Karpas-422 (cell line): Measurements from ENCODE around the gene CCDC51. TPM values are rescaled to one million over a fixed set of nuclear protein-coding genes. Genes with fewer than 3 reads are reported as not detected.
"Not testable (repeated sequence)": the region's sequence is repeated elsewhere in the genome, so short reads cannot be mapped to it uniquely, and the experiment has no call there.

ENCODE experiments used
- DNase-seq: peaks from one replicate; pipeline ENCODE4 v3.0.0-alpha.2; 2015
- H2AFZ ChIP-seq: fragments of 200-600 bp; sonication (generic); 2 replicates; pipeline ENCODE4 v1.6.1; 2014; ENCODE audit warnings: antibody characterized with exemption, low read length, mixed read lengths
- H3K27ac ChIP-seq: fragments of 200-600 bp; sonication (generic); 2 replicates; pipeline ENCODE4 v1.5.1; 2014; ENCODE audit warnings: mild to moderate bottlenecking, low read length, moderate library complexity
- H3K27me3 ChIP-seq: fragments of 200-600 bp; sonication (generic); 2 replicates; pipeline ENCODE4 v1.6.1; 2014; ENCODE audit warnings: low read length, mixed read lengths
- H3K36me3 ChIP-seq: fragments of 200-600 bp; sonication (generic); 2 replicates; pipeline ENCODE4 v1.6.1; 2014; ENCODE audit warnings: low read length, mixed read lengths; ENCODE audit not compliant: insufficient read depth
- H3K4me1 ChIP-seq: fragments of 200-600 bp; sonication (generic); 2 replicates; pipeline ENCODE4 v1.6.1; 2014; ENCODE audit warnings: mild to moderate bottlenecking, low read length, mixed read lengths
- H3K4me2 ChIP-seq: fragments of 200-600 bp; sonication (generic); 2 replicates; pipeline ENCODE4 v1.6.1; 2014; ENCODE audit warnings: low read length, low read depth, mild to moderate bottlenecking; ENCODE audit not compliant: poor library complexity, severe bottlenecking
- H3K4me3 ChIP-seq: fragments of 200-600 bp; sonication (generic); 2 replicates; pipeline ENCODE4 v1.5.1; 2014; ENCODE audit warnings: mild to moderate bottlenecking, antibody characterized with exemption, low read length, mixed read lengths
- H3K79me2 ChIP-seq: fragments of 200-600 bp; sonication (generic); 2 replicates; pipeline ENCODE4 v1.6.1; 2014; ENCODE audit warnings: mild to moderate bottlenecking, low read length, mixed read lengths
- H3K9ac ChIP-seq: fragments of 200-600 bp; sonication (generic); 2 replicates; pipeline ENCODE4 v1.6.0; 2014; ENCODE audit warnings: low read length
- H3K9me2 ChIP-seq: fragments of 200-600 bp; sonication (generic), shearing (Covaris generic); replicated peaks from 2 replicates; pipeline ENCODE4 v1.6.0; 2014; ENCODE audit warnings: mild to moderate bottlenecking, low read length, moderate library complexity; ENCODE audit not compliant: insufficient read depth
- H3K9me3 ChIP-seq: fragments of 300-700, 200-600 bp; sonication (generic); 2 replicates; pipeline ENCODE4 v1.6.1; 2014; ENCODE audit warnings: low read length, mixed read lengths
- H4K20me1 ChIP-seq: fragments of 200-600 bp; sonication (generic); 2 replicates; pipeline ENCODE4 v1.6.1; 2014; ENCODE audit warnings: mild to moderate bottlenecking, antibody characterized with exemption, low read length, low read depth; ENCODE audit not compliant: insufficient read depth
- total RNA-seq: library from RNA; depleted of rRNA; stranded (reverse); fragments of >200 nt; shearing (Covaris generic); gene quantifications from 2 replicates; pipeline ENCODE4 v1.2.3, GENCODE V29; 2014; ENCODE audit warnings: low replicate concordance

The CCDC51 gene
- total RNA-seq, 1 experiment from 2014 or later: 22.0 TPM

- H3K9me3 ChIP-seq, H3K9ac ChIP-seq: not testable (repeated sequence)
These were observed 38.5 kb downstream of the CCDC51 start for GRCh38 chr3:48401434-48401901.

GRCh38 chr3:48400824-48401433, 39.0 kb downstream of the CCDC51 start:
- Histone ChIP-seq H3K27ac (no peak overlapping the region), H3K36me3 (no peaks in the 10 kb centered on the region), H3K9me3 (no peaks in the 10 kb centered on the region), H3K4me2 (no peak overlapping the region), H4K20me1 (no peaks in the 10 kb centered on the region), H3K9me2 (no peaks in the 10 kb centered on the region), H3K4me3 (no peak overlapping the region), H3K4me1 (no peaks in the 10 kb centered on the region), H2AFZ (no peak overlapping the region), H3K79me2 (no peaks in the 10 kb centered on the region), H3K9ac (no peak overlapping the region), H3K27me3 (no peaks in the 10 kb centered on the region)
- peak; percentile 85 for DNase-seq

More at GRCh38 chr3:48401434-48401901, 38.5 kb downstream of the CCDC51 start:
- not testable (repeated sequence) for H3K79me2 ChIP-seq, DNase-seq, H3K4me1 ChIP-seq, H3K27me3 ChIP-seq, H3K27ac ChIP-seq, H3K9me2 ChIP-seq, H3K36me3 ChIP-seq, H2AFZ ChIP-seq, H3K4me3 ChIP-seq, H3K4me2 ChIP-seq, H4K20me1 ChIP-seq

- H3K9me2 ChIP-seq: no peaks in the 10 kb centered on the region
- peaks cover 7% of the 10 kb centered on the region for H3K4me1 ChIP-seq
- H3K4me2 ChIP-seq: no peak overlapping the region
- H3K4me3 ChIP-seq: no peak overlapping the region
- H3K36me3 ChIP-seq: no peaks in the 10 kb centered on the region
- H4K20me1 ChIP-seq: no peaks in the 10 kb centered on the region
- no peak for DNase-seq
- no peak overlapping the region for H3K9ac ChIP-seq
- H3K9me3 ChIP-seq: no peaks in the 10 kb centered on the region
- no peaks in the 10 kb centered on the region for H3K79me2 ChIP-seq
- H2AFZ ChIP-seq: no peak overlapping the region
- H3K27ac ChIP-seq: no peak overlapping the region
- no peaks in the 10 kb centered on the region for H3K27me3 ChIP-seq
These were observed 40.3 kb downstream of the CCDC51 start for GRCh38 chr3:48399387-48400172.

- H4K20me1 ChIP-seq: no peaks in the 10 kb centered on the region
- H3K4me1 ChIP-seq: peaks cover 7% of the 10 kb centered on the region
- H3K79me2 ChIP-seq: no peaks in the 10 kb centered on the region
- no peaks in the 10 kb centered on the region for H3K36me3 ChIP-seq
- H3K27me3 ChIP-seq: no peaks in the 10 kb centered on the region
- no peak overlapping the region for H3K4me3 ChIP-seq
- H3K9me3 ChIP-seq: no peaks in the 10 kb centered on the region
- no peak overlapping the region for H3K9ac ChIP-seq
- no peak overlapping the region for H3K4me2 ChIP-seq
- H2AFZ ChIP-seq: no peak overlapping the region
- no peak overlapping the region for H3K27ac ChIP-seq
- DNase-seq: no peak
- no peaks in the 10 kb centered on the region for H3K9me2 ChIP-seq
These were observed 41.1 kb downstream of the CCDC51 start for GRCh38 chr3:48398701-48399386.

- H3K36me3 ChIP-seq: no peaks in the 10 kb centered on the region
- H3K9ac ChIP-seq: no peak overlapping the region
- H3K4me1 ChIP-seq: peaks cover 7% of the 10 kb centered on the region
- no peaks in the 10 kb centered on the region for H3K9me2 ChIP-seq
- DNase-seq: no peak
- H3K27me3 ChIP-seq: no peaks in the 10 kb centered on the region
- H3K9me3 ChIP-seq: no peaks in the 10 kb centered on the region
- no peaks in the 10 kb centered on the region for H4K20me1 ChIP-seq
- no peak overlapping the region for H3K27ac ChIP-seq
- no peak overlapping the region for H3K4me2 ChIP-seq
- no peak overlapping the region for H2AFZ ChIP-seq
- H3K79me2 ChIP-seq: no peaks in the 10 kb centered on the region
- no peak overlapping the region for H3K4me3 ChIP-seq
These were observed 41.9 kb downstream of the CCDC51 start for GRCh38 chr3:48397767-48398681.

- Histone ChIP-seq H3K36me3 (no peaks in the 10 kb centered on the region), H3K4me3 (no peak overlapping the region), H3K79me2 (no peaks in the 10 kb centered on the region), H2AFZ (no peak overlapping the region), H3K9me3 (no peaks in the 10 kb centered on the region), H3K27ac (no peak overlapping the region), H4K20me1 (no peaks in the 10 kb centered on the region), H3K4me1 (peaks cover 7% of the 10 kb centered on the region), H3K9me2 (no peaks in the 10 kb centered on the region), H3K4me2 (no peak overlapping the region), H3K9ac (no peak overlapping the region), H3K27me3 (no peaks in the 10 kb centered on the region)
- no peak for DNase-seq
These were observed 44.2 kb downstream of the CCDC51 start for GRCh38 chr3:48395714-48396113.

GRCh38 chr3:48394391-48394790, 45.5 kb downstream of the CCDC51 start:
- Histone ChIP-seq H3K9me2 (no peaks in the 10 kb centered on the region), H2AFZ (no peak overlapping the region), H3K27me3 (no peaks in the 10 kb centered on the region), H3K27ac (no peak overlapping the region), H3K9me3 (no peaks in the 10 kb centered on the region), H3K9ac (no peak overlapping the region), H3K36me3 (no peaks in the 10 kb centered on the region), H3K4me2 (no peak overlapping the region), H3K79me2 (no peaks in the 10 kb centered on the region), H3K4me1 (peaks cover 7% of the 10 kb centered on the region), H4K20me1 (no peaks in the 10 kb centered on the region), H3K4me3 (no peak overlapping the region)
- no peak for DNase-seq
